G401 (cell line): ENCODE measurements around the gene PTPN20. TPM values are rescaled to one million over a fixed set of nuclear protein-coding genes. Genes with fewer than 3 reads are reported as not detected.

Experiments used
- DNase-seq: peaks from one replicate; pipeline ENCODE4 v3.0.0-alpha.2; 2015; ENCODE audit warnings: low spot score
- in situ Hi-C: cut with HindIII; loops from 2 replicates; pipeline ENCODE4 v1.10.0; 2016; ENCODE audit warnings: low sequenced_read_pairs, mixed read lengths
- total RNA-seq: library from RNA; depleted of rRNA; stranded (reverse); fragments of >200 nt; shearing (Covaris generic); gene quantifications from 2 replicates; pipeline ENCODE4 v1.2.3, GENCODE V29; 2014

Gene PTPN20
- total RNA-seq, 1 experiment from 2014 or later, result not detected

- DNase-seq, result no peak
- in situ Hi-C loops, result no loop called here
Observed at GRCh38 chr10:47016564-47016963, 105.3 kb downstream of the PTPN20 start.

GRCh38 chr10:47018026-47018735, 107.0 kb downstream of the PTPN20 start:
- in situ Hi-C loops, result no loop called here
- no peak for DNase-seq

- in situ Hi-C loops, result no loop called here
- DNase-seq, result no peak
Observed at GRCh38 chr10:47019155-47020145, 108.2 kb downstream of the PTPN20 start.

- DNase-seq, result no peak
- in situ Hi-C loops, result no loop called here
Observed at GRCh38 chr10:47020471-47020870, 109.2 kb downstream of the PTPN20 start.

GRCh38 chr10:47021850-47022249, 110.6 kb downstream of the PTPN20 start:
- DNase-seq, result no peak
- in situ Hi-C loops, result no loop called here

GRCh38 chr10:47022311-47023131, 111.3 kb downstream of the PTPN20 start:
- DNase-seq, result no peak
- in situ Hi-C loops, result no loop called here

GRCh38 chr10:47023237-47024045, 112.2 kb downstream of the PTPN20 start:
- in situ Hi-C loops, result no loop called here
- DNase-seq, result no peak

GRCh38 chr10:47024046-47024322, 112.8 kb downstream of the PTPN20 start:
- no peak for DNase-seq
- in situ Hi-C loops, result no loop called here

- in situ Hi-C loops, result no loop called here
- DNase-seq, result peak; percentile 78
Observed at GRCh38 chr10:47024399-47025252, 113.4 kb downstream of the PTPN20 start.

GRCh38 chr10:47025253-47025539, 114.0 kb downstream of the PTPN20 start:
- in situ Hi-C loops, result no loop called here
- no peak for DNase-seq

- in situ Hi-C loops, result no loop called here
Observed at GRCh38 chr10:47025540-47026300, 114.5 kb downstream of the PTPN20 start.

GRCh38 chr10:47026301-47027107, 115.3 kb downstream of the PTPN20 start:
- in situ Hi-C loops, result no loop called here
- DNase-seq, result no peak

More at GRCh38 chr10:47025540-47026300, 114.5 kb downstream of the PTPN20 start:
- no peak for DNase-seq

- DNase-seq, result no peak
- in situ Hi-C loops, result no loop called here
Observed at GRCh38 chr10:47027108-47027783, 116.0 kb downstream of the PTPN20 start.

- no peak for DNase-seq
- in situ Hi-C loops, result no loop called here
Observed at GRCh38 chr10:47027784-47028260, 116.6 kb downstream of the PTPN20 start.

GRCh38 chr10:47028466-47028865, 117.2 kb downstream of the PTPN20 start:
- DNase-seq, result no peak
- in situ Hi-C loops, result no loop called here
